Peyer's patch (tissue), 4 donors: ENCODE measurements around the gene CD300A. TPM values are rescaled to one million over a fixed set of nuclear protein-coding genes. Genes with fewer than 3 reads are reported as not detected.

ENCODE experiments used
- DNase-seq, 3 donors: peaks; one replicate each; pipeline ENCODE4 v3.0.0-alpha.2; 2017 to 2019
- H3K27ac ChIP-seq, 4 donors: fragments of 200-600 bp; sonication (generic); one replicate each; pipeline ENCODE4 v1.5.1; 2016 to 2019
- H3K27me3 ChIP-seq, 2 donors: fragments of 200-600 bp; sonication (generic); one replicate each; pipeline ENCODE4 v1.5.1; 2019
- H3K36me3 ChIP-seq, 3 donors: fragments of 200-600 bp; sonication (generic); one replicate each; pipeline ENCODE4 v1.5.1; 2016 to 2019
- H3K4me1 ChIP-seq, 4 donors: fragments of 200-600 bp; sonication (generic); one replicate each; pipeline ENCODE4 v1.5.1; 2016 to 2019
- H3K4me3 ChIP-seq, 4 donors: fragments of 200-600 bp; sonication (generic); 1 replicate in 3 of 4; 2 replicates in 1 of 4; pipeline ENCODE4 v1.5.1; 2016 to 2019; ENCODE audit warnings: mild to moderate bottlenecking in 1 of 4
- H3K9me3 ChIP-seq, 4 donors: fragments of 200-600 bp; sonication (generic); one replicate each; pipeline ENCODE4 v1.5.1; 2016 to 2019; ENCODE audit warnings: mild to moderate bottlenecking in 1 of 4
- CTCF ChIP-seq, 6 experiments: fragments of 450-650 bp in 4 of 6; fragments of 200-600 bp in 2 of 6; sonication (generic) in 1 of 6; IDR thresholded peaks; one replicate each; pipeline ENCODE4 v1.5.1; 2017 to 2019; ENCODE audit warnings: antibody characterized with exemption in 6 of 6, mild to moderate bottlenecking in 3 of 6, moderate library complexity in 1 of 6
- POLR2A ChIP-seq, 2 donors: fragments of 450-650 bp; IDR thresholded peaks; one replicate each; pipeline ENCODE4 v1.5.1; 2017; ENCODE audit warnings: antibody characterized with exemption in 2 of 2, mild to moderate bottlenecking in 2 of 2, moderate library complexity in 2 of 2
- total RNA-seq, 4 donors: library from RNA; depleted of rRNA; stranded (reverse); fragments of >200 nt; gene quantifications; one replicate each; pipeline ENCODE4 v1.1.0, GENCODE V29; 2016

CD300A gene
- total RNA-seq, 4 donors from 2014 or later = 1.1 to 61.1 (median 6.8) TPM

DNA sequence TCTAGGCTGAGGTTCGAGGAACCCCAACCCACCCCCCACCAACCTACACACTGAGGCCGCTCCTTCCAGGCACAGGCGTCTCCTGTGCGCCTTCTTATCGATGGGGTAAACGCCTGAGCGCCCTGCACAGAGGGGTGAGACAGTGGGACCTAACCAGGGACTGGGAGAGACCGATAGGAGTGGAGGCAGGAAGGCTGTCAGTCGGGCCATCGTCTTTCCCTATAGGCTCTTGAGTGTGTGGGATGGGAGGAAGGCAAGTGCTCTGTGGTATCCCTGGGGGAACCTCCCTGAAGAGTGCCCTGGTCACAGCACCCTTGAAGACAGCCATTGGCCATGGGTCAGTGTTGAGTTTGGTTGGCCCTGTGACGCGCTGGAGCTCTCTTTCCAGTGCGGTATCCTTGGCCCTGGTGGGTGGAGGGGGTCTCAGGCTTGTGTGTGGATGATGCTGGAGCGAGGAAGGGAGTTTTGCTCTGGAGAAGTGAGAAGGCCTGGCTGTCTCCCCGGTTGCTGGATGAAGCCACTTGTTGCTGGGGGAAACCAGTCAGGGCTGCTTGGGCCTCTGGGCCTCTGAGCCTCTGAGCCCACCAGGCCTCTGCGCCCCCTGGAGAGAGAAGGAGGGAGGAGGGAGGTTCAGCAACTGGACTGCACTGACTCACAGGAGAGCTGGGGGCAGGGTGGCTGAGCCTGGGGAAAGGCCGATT, 32.9 kb upstream of the CD300A start:
- Histone ChIP-seq H3K4me3 (peak overlapping the region in 3 of 4 donors; percentile 57 to 91 (median 78)), H3K27me3 (no peaks in the 10 kb centered on the region), H3K4me1 (peaks cover 0 to 36% (median 18%) of the 10 kb centered on the region in 4 donors), H3K27ac (no peak overlapping the region), H3K36me3 (no peaks in the 10 kb centered on the region), H3K9me3 (no peaks in the 10 kb centered on the region)
- TF ChIP-seq CTCF (IDR thresholded peaks at IDR 0.05) = no peak
- no peak for TF ChIP-seq POLR2A (IDR thresholded peaks at IDR 0.05)
- peak in 1 of 3 donors; percentile 50 for DNase-seq

GRCh38 chr17:74435775-74436359, 30.6 kb upstream of the CD300A start:
- Histone ChIP-seq H3K4me3 (no peak overlapping the region), H3K27me3 (no peaks in the 10 kb centered on the region), H3K4me1 (peaks cover 0 to 19% (median 16%) of the 10 kb centered on the region in 4 donors), H3K36me3 (peaks cover 0 to 9% (median 0%) of the 10 kb centered on the region in 3 donors), H3K9me3 (no peaks in the 10 kb centered on the region), H3K27ac (no peak overlapping the region)
- no peak for TF ChIP-seq POLR2A (IDR thresholded peaks at IDR 0.05)
- no peak for TF ChIP-seq CTCF (IDR thresholded peaks at IDR 0.05)
- no peak for DNase-seq

GRCh38 chr17:74437702-74438101, 28.7 kb upstream of the CD300A start:
- peaks cover 0 to 22% (median under 1%) of the 10 kb centered on the region in 4 donors for H3K4me1 ChIP-seq
- H3K27ac ChIP-seq = no peak overlapping the region

DNA sequence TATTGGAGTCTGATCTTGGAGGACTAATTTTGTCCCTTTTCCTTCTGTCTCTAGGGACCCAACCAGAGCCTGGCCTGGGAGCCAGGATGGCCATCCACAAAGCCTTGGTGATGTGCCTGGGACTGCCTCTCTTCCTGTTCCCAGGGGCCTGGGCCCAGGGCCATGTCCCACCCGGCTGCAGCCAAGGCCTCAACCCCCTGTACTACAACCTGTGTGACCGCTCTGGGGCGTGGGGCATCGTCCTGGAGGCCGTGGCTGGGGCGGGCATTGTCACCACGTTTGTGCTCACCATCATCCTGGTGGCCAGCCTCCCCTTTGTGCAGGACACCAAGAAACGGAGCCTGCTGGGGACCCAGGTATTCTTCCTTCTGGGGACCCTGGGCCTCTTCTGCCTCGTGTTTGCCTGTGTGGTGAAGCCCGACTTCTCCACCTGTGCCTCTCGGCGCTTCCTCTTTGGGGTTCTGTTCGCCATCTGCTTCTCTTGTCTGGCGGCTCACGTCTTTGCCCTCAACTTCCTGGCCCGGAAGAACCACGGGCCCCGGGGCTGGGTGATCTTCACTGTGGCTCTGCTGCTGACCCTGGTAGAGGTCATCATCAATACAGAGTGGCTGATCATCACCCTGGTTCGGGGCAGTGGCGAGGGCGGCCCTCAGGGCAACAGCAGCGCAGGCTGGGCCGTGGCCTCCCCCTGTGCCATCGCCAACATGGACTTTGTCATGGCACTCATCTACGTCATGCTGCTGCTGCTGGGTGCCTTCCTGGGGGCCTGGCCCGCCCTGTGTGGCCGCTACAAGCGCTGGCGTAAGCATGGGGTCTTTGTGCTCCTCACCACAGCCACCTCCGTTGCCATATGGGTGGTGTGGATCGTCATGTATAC, 26.5 kb upstream of the CD300A start:
- no peak overlapping the region for H3K4me3 ChIP-seq
- H3K27me3 ChIP-seq = no peaks in the 10 kb centered on the region
- H3K4me1 ChIP-seq = peaks cover 7 to 27% (median 13%) of the 10 kb centered on the region in 4 donors
- H3K36me3 ChIP-seq = peaks cover 0 to 11% (median 0%) of the 10 kb centered on the region in 3 donors
- no peak overlapping the region for H3K27ac ChIP-seq
- H3K9me3 ChIP-seq = no peaks in the 10 kb centered on the region
- TF ChIP-seq CTCF (IDR thresholded peaks at IDR 0.05) (no peak), POLR2A (IDR thresholded peaks at IDR 0.05) (no peak)
- no peak for DNase-seq

More at GRCh38 chr17:74437702-74438101, 28.7 kb upstream of the CD300A start:
- Histone ChIP-seq H3K4me3 (no peak overlapping the region), H3K27me3 (no peaks in the 10 kb centered on the region), H3K36me3 (peaks cover 0 to 11% (median 0%) of the 10 kb centered on the region in 3 donors), H3K9me3 (no peaks in the 10 kb centered on the region)
- peak in 4 of 6 experiments; percentile 58 to 81 (median 76) for TF ChIP-seq CTCF (IDR thresholded peaks at IDR 0.05)
- no peak for TF ChIP-seq POLR2A (IDR thresholded peaks at IDR 0.05)
- no peak for DNase-seq

DNA sequence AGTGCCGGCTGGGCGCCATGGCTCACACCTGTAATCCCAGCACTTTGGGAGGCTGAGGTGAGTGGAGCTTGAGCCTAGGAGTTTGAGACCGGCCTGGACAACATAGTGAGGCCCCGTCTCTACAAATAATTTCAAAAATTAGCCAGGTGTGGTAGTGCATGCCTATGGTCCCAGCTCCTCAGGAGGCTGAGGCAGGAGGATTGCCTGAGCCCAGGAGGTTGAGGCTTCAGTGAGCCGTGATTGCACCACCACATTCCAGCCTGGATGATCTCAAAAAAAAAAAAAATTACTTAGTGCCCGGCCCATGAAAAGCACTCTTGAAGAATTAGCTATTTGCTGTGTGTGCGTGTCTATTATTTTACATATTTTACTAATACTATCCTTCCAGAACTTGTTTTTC, 24.9 kb upstream of the CD300A start:
- Histone ChIP-seq H3K4me3 (no peak overlapping the region), H3K27ac (no peak overlapping the region), H3K27me3 (no peaks in the 10 kb centered on the region), H3K4me1 (peaks cover 7 to 27% (median 13%) of the 10 kb centered on the region in 4 donors), H3K36me3 (peaks cover 0 to 14% (median 0%) of the 10 kb centered on the region in 3 donors), H3K9me3 (no peaks in the 10 kb centered on the region)
- DNase-seq = no peak
- TF ChIP-seq POLR2A (IDR thresholded peaks at IDR 0.05) (no peak), CTCF (IDR thresholded peaks at IDR 0.05) (no peak)
